Psoas muscle (tissue), 8 donors: ENCODE results near the gene XRCC3. TPM values are rescaled to one million over a fixed set of nuclear protein-coding genes. Genes with fewer than 3 reads are reported as not detected.

Experiments used
- ATAC-seq, 4 donors: fragments of 200-7000 bp; cut with Tn5 transposase; one replicate each; pipeline ENCODE4 v1.9.1; 2020; ENCODE audit warnings: moderate library complexity in 3 of 4, mild to moderate bottlenecking in 2 of 4
- DNase-seq, 2 donors: peaks; one replicate each; pipeline ENCODE4 v3.0.0-alpha.2; 2020
- H3K27ac ChIP-seq: fragments of 200-600 bp; one replicate; pipeline ENCODE4 v1.8.0; 2022
- H3K27me3 ChIP-seq, 3 donors: fragments of 200-600 bp in 1 of 3; one replicate each; pipeline versions ENCODE4 v1.6.1 to v1.8.0; 2013 to 2022; ENCODE audit warnings: low read length in 2 of 3, mild to moderate bottlenecking in 2 of 3, moderate library complexity in 1 of 3; ENCODE audit not compliant: insufficient read depth in 3 of 3
- H3K36me3 ChIP-seq, 2 donors: fragments of 200-600 bp in 1 of 2; one replicate each; pipeline versions ENCODE4 v1.6.1 to v1.8.0; 2013 to 2022; ENCODE audit warnings: low read depth in 1 of 2, mild to moderate bottlenecking in 1 of 2, moderate library complexity in 1 of 2; ENCODE audit not compliant: insufficient read depth in 1 of 2
- H3K4me1 ChIP-seq: fragments of 200-600 bp; one replicate; pipeline ENCODE4 v1.8.0; 2022
- H3K4me3 ChIP-seq: fragments of 200-600 bp; one replicate; pipeline ENCODE4 v1.8.0; 2022; ENCODE audit warnings: mild to moderate bottlenecking
- H3K9me3 ChIP-seq: fragments of 200-600 bp; one replicate; pipeline ENCODE4 v1.8.0; 2022
- WGBS, 3 donors: extraction: QIAGEN DNeasy Blood & Tissue Kit; methylation state at CpG; one replicate each; pipeline versions ENCODE4 v1.1.6 to v1.1.7; 2013; 5-methylcytosine and 5-hydroxymethylcytosine counted together
- intact Hi-C, 2 donors: fragments of 100-400 bp; cut with DNase I; formaldehyde crosslinking; loops; one replicate each; pipeline versions ENCODE4 v1.11.0 to v1.14.2; 2022
- polyA plus RNA-seq, 3 donors: library from polyadenylated mRNA; stranded (reverse); fragments of 200-250 nt; gene quantifications; one replicate each; pipeline ENCODE4 v1.2.3, GENCODE V29; 2013
- total RNA-seq, 4 donors: library from RNA; stranded (reverse); fragmentation: NEBNext Ultra II Directional in 2 of 4; extraction: Animal tissue kit (Norgen Biotek cat#: 25700) in 2 of 4; gene quantifications; one replicate each; pipeline versions ENCODE4 v1.2.1 to v1.2.4, GENCODE V29; 2021 to 2023
- TF ChIP-seq, protein P1 (sequence below): fragments of 200-600 bp; IDR thresholded peaks from one replicate; pipeline ENCODE4 v1.8.0; 2022; ENCODE audit warnings: antibody characterized with exemption
- donor health status: healthy with polysubstance abuse.
- donor health status: DM: no; HTN: no; CAD: no; lungs with moderate emphysema.
- donor health status: Bipolar disorder and iron deficiency.
- donor health status: healthy.
- donor health status: DM: yes; HTN: yes; CAD: no.
- donor health status: DM: no; HTN: no; CAD: no.
- donor health status: DM: no; HTN: no; CAD: no.
- donor health status: DM: yes; HTN: yes; CAD: no.

XRCC3 gene
- total and polyA plus RNA-seq, 7 donors = 1.00 to 2.5 (median 1.6) TPM

DNA sequence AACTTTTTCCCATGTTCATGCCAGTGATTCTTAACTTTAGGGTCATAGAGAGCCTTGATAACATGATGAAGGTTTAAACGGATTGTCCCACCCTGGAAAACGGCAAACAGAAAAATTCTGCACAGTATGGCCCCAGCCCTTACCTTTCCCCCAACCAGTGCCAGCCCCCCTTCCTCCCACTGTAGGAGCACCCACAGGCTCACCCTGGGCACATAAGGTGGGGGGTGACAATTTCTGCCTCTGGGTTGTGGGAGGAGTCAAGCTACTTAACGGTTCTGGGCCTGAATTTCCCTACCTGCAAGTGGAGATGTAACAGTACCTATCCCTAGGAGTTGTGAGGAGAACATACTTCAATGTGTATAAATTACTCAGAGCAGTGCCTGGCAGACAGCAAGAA lies 18.0 kb downstream of the XRCC3 start:
- DNase-seq = no peak
- WGBS, 3 donors = 30 to 49% (median 31%) methylated on average over 3 of the region's 3 CpGs
- Histone ChIP-seq H3K4me3 (no peak overlapping the region), H3K36me3 (peaks cover 5 to 56% of the 10 kb centered on the region in 2 donors), H3K27ac (peak overlapping the region; percentile 64), H3K9me3 (no peaks in the 10 kb centered on the region), H3K27me3 (no peaks in the 10 kb centered on the region), H3K4me1 (peaks cover 59% of the 10 kb centered on the region)
- TF ChIP-seq, protein P1, sequence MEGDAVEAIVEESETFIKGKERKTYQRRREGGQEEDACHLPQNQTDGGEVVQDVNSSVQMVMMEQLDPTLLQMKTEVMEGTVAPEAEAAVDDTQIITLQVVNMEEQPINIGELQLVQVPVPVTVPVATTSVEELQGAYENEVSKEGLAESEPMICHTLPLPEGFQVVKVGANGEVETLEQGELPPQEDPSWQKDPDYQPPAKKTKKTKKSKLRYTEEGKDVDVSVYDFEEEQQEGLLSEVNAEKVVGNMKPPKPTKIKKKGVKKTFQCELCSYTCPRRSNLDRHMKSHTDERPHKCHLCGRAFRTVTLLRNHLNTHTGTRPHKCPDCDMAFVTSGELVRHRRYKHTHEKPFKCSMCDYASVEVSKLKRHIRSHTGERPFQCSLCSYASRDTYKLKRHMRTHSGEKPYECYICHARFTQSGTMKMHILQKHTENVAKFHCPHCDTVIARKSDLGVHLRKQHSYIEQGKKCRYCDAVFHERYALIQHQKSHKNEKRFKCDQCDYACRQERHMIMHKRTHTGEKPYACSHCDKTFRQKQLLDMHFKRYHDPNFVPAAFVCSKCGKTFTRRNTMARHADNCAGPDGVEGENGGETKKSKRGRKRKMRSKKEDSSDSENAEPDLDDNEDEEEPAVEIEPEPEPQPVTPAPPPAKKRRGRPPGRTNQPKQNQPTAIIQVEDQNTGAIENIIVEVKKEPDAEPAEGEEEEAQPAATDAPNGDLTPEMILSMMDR = no peak
- intact Hi-C loops = loop anchor here in 1 of 2 donors (5.0 kb wide), 1 partner anchor 65 kb away; no protein-coding TSS in a partner anchor
- ATAC-seq = no peak

DNA sequence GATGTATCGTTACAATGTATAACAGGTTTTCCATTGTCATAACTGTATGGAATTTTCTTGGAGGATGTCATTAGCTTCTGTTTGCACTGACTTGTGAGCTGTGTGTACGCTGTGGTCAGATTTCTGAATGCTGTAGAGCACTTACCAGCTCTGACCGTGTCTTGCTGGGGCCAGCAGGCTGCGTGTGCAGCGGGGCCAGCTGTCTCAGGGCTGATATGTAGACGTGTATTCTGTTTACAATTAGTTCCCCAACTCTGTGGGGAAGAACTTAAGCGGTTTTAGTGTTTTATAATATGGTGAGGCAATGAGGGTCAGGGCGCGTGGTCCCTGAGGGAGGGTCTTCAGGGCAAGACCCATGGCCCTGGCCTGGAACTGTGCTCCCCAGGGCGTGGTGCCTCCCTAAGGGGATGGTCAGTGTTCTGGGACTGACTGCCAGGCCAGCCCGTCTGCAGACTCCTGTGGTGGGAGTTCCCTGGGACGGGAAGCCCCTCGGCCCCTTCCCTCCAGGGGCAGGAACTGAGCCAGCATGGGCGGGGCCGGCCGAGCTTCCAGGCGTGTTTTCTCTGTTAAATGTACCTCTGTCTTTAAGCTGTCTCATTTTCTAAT lies 18.7 kb downstream of the XRCC3 start:
- intact Hi-C loops = loop anchor here in 1 of 2 donors (5.0 kb wide), 1 partner anchor 64 kb away; no protein-coding TSS in a partner anchor
- H3K4me1 ChIP-seq = peaks cover 58% of the 10 kb centered on the region
- TF ChIP-seq, protein P1 = no peak
- WGBS, 3 donors = 27 to 35% (median 29%) methylated on average over 17 of the region's 17 CpGs
- H3K36me3 ChIP-seq = peaks cover 5 to 56% of the 10 kb centered on the region in 2 donors
- no peak overlapping the region for H3K4me3 ChIP-seq
- DNase-seq (peak; percentile 55 to 80), ATAC-seq (no peak)
- peak overlapping the region; percentile 64 for H3K27ac ChIP-seq
- no peaks in the 10 kb centered on the region for H3K9me3 ChIP-seq
- H3K27me3 ChIP-seq = no peaks in the 10 kb centered on the region

DNA sequence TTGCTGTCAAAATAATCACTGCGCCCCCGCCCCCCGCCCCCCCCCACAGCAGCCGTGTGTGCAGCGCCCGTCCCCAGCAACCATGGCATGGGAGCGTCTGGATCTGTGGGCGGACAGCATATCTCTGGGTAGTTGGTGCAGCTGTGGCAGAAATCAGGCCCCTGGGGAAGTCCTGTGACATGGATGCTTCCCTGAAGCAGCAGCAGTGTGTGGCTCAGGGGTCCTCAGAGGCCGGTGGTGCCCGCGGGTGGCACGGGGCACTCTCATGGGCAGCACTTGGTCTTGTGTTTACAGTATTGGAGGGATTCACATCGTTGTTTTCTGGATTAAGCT lies 19.2 kb downstream of the XRCC3 start:
- TF ChIP-seq, protein P1 = no peak
- intact Hi-C loops = loop anchor here in 1 of 2 donors (5.0 kb wide), 1 partner anchor 64 kb away; no protein-coding TSS in a partner anchor
- H3K4me1 ChIP-seq = peaks cover 53% of the 10 kb centered on the region
- 31 to 50% (median 35%) methylated on average over 12 to 13 of the region's 13 CpGs for WGBS, 3 donors
- DNase-seq (no peak), ATAC-seq (no peak)
- peaks cover 5 to 61% of the 10 kb centered on the region in 2 donors for H3K36me3 ChIP-seq
- no peak overlapping the region for H3K4me3 ChIP-seq
- H3K27me3 ChIP-seq = no peaks in the 10 kb centered on the region
- peak overlapping the region; percentile 64 for H3K27ac ChIP-seq
- H3K9me3 ChIP-seq = no peaks in the 10 kb centered on the region

DNA sequence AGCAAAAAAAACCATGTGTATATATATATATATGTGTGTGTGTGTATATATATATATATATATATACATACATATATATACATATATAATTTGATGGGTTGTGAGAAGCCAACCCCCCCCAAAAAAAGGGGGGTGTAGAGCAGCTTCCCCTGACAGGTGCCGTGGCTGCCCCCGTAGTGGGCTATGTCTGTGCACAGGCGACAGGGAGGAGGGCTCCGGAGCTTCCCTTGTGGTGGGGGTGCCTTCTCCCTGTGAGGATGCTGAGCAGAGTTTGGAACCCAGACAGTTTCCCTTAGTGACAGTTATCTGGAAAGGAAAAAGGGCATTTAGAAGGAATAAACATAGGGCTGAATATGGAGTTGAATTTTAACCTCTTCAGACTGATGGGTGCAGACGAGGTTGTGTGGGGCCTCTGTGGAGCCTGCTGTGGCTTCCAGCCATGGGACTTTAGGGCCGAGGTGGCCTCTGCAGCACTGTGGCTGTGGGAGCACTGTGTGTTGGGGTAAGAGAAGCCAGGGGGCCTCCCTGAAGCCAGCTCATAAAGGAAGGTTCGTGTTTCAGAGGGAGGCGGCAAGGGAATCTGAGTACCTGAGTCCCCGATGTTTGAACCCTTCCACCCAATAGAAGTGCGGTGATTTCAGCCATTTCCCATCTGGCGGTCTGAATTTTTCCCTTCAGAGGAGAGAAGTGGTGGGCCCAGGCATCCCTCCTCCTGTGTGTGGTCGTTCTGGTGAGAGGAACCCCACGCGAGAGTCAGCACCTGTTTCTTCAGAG lies 19.8 kb downstream of the XRCC3 start:
- no peaks in the 10 kb centered on the region for H3K27me3 ChIP-seq
- H3K4me1 ChIP-seq = peaks cover 47% of the 10 kb centered on the region
- H3K9me3 ChIP-seq = no peaks in the 10 kb centered on the region
- WGBS, 3 donors = 42 to 78% (median 46%) methylated on average over 14 of the region's 14 CpGs
- no peak for DNase-seq
- intact Hi-C loops = loop anchor here in 1 of 2 donors (5.0 kb wide), 1 partner anchor 63 kb away; no protein-coding TSS in a partner anchor
- H3K4me3 ChIP-seq = no peak overlapping the region
- ATAC-seq = no peak
- peaks cover 5 to 63% of the 10 kb centered on the region in 2 donors for H3K36me3 ChIP-seq
- H3K27ac ChIP-seq = no peak overlapping the region
- TF ChIP-seq, protein P1 = no peak
